Peyer's patch (tissue), 4 donors: Measurements from ENCODE around the gene SLC12A6.

Experiments used
- CTCF ChIP-seq, 6 experiments: fragments of 450-650 bp in 4 of 6; fragments of 200-600 bp in 2 of 6; sonication (generic) in 1 of 6; IDR thresholded peaks; one replicate each; pipeline ENCODE4 v1.5.1; 2017 to 2019; ENCODE audit warnings: antibody characterized with exemption in 6 of 6, mild to moderate bottlenecking in 3 of 6, moderate library complexity in 1 of 6
- POLR2A ChIP-seq, 2 donors: fragments of 450-650 bp; IDR thresholded peaks; one replicate each; pipeline ENCODE4 v1.5.1; 2017; ENCODE audit warnings: antibody characterized with exemption in 2 of 2, mild to moderate bottlenecking in 2 of 2, moderate library complexity in 2 of 2

- TF ChIP-seq CTCF (IDR thresholded peaks at IDR 0.05) (no peak), POLR2A (IDR thresholded peaks at IDR 0.05) (no peak)
Measured at GRCh38 chr15:34349769-34350168, 12.2 kb upstream of the SLC12A6 start.
